Left kidney (tissue), 8 donors: ENCODE results near the gene UFD1. TPM values are rescaled to one million over a fixed set of nuclear protein-coding genes. Genes with fewer than 3 reads are reported as not detected.

ENCODE experiments used
- DNase-seq: peaks from one replicate; pipeline ENCODE4 v3.0.0-alpha.2; 2013
- long read RNA-seq, 8 donors: transcript quantifications; one replicate each; lab custom pipeline, GENCODE V29; 2026
- polyA plus RNA-seq: library from polyadenylated mRNA; unstranded; fragments of 120-200 nt; gene quantifications from one replicate; pipeline ENCODE4 v1.2.1, GENCODE V29; 2013; ENCODE audit not compliant: insufficient read length

Gene UFD1, protein sequence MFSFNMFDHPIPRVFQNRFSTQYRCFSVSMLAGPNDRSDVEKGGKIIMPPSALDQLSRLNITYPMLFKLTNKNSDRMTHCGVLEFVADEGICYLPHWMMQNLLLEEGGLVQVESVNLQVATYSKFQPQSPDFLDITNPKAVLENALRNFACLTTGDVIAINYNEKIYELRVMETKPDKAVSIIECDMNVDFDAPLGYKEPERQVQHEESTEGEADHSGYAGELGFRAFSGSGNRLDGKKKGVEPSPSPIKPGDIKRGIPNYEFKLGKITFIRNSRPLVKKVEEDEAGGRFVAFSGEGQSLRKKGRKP
- 67.5 TPM for polyA plus RNA-seq
- long read RNA-seq, donor 1, transcript UFD1-201 (12 exons, 1,814 nt): major isoform, 20 of 20 reads
- long read RNA-seq, donor 1, partial matches to known transcripts: 0 of 20 reads
- long read RNA-seq, donor 1, other reads (novel, unspliced or antisense): 0 of 20 reads
- long read RNA-seq, donor 2, transcript UFD1-201 (12 exons, 1,814 nt): major isoform, 18 of 19 reads
- long read RNA-seq, donor 2, partial matches to known transcripts: 0 of 19 reads
- long read RNA-seq, donor 2, other reads (novel, unspliced or antisense): 0 of 19 reads
- long read RNA-seq, donor 3, full-length matches to known transcripts: 11 of 11 reads
- long read RNA-seq, donor 3, partial matches to known transcripts: 0 of 11 reads
- long read RNA-seq, donor 3, other reads (novel, unspliced or antisense): 0 of 11 reads
- long read RNA-seq, donor 4, partial matches to known transcripts: 0 of 1 reads
- long read RNA-seq, donor 4, other reads (novel, unspliced or antisense): 0 of 1 reads
- long read RNA-seq, donor 5, transcript UFD1-201 (12 exons, 1,814 nt): major isoform, 40 of 53 reads
- long read RNA-seq, donor 5, partial matches to known transcripts: 11 of 53 reads
- long read RNA-seq, donor 5, other reads (novel, unspliced or antisense): 0 of 53 reads
- long read RNA-seq, donor 6, transcript UFD1-209 (5 exons, 994 nt): minor isoform, 7 of 70 reads
- long read RNA-seq, donor 6, transcript UFD1-201 (12 exons, 1,814 nt): major isoform, 28 of 70 reads
- long read RNA-seq, donor 6, partial matches to known transcripts: 30 of 70 reads
- long read RNA-seq, donor 6, other reads (novel, unspliced or antisense): 5 of 70 reads
- long read RNA-seq, donor 7, transcript UFD1-201 (12 exons, 1,814 nt): major isoform, 27 of 57 reads
- long read RNA-seq, donor 7, partial matches to known transcripts: 27 of 57 reads
- long read RNA-seq, donor 7, other reads (novel, unspliced or antisense): 0 of 57 reads
- long read RNA-seq, donor 8, transcript UFD1-201 (12 exons, 1,814 nt): major isoform, 8 of 9 reads
- long read RNA-seq, donor 8, partial matches to known transcripts: 0 of 9 reads
- long read RNA-seq, donor 8, other reads (novel, unspliced or antisense): 0 of 9 reads

- peak; percentile 85 for DNase-seq
Observed at GRCh38 chr22:19478901-19479354, at the start of gene UFD1. Gene UFD1, minus strand, starts transcription at chr22:19479193. Its CDS starts 108 bp downstream, at chr22:19479085.

DNA sequence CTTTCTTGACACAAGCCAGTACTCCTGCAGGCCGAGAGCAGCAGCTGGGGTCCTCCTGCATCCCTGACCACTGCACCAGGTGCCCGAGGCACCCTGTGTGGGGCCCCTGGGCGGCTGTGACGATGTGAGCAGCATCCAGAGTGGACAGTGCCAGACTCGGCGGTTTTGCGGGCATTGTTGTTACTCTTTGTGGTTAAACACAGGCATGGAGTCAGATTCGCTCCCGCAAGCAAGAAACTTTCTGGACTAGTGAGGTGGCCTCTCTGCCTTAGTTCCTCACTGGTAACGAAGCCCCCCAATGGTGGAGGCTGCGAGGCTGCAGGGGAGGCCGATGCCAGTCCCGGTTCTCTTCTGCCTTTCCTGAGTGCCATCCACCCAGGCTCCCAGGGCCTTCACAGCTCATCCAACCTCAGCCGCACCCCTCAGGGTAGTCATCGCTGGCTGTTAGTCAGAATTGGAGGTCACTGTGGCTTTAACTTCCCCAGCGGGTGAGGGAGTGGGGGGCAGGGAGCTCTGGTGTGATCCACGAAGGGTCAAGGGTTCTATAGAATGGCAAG, 48.9 kb upstream of the UFD1 start:
- no peak for DNase-seq

GRCh38 chr22:19527321-19527721, 48.3 kb upstream of the UFD1 start:
- DNase-seq: no peak

DNA sequence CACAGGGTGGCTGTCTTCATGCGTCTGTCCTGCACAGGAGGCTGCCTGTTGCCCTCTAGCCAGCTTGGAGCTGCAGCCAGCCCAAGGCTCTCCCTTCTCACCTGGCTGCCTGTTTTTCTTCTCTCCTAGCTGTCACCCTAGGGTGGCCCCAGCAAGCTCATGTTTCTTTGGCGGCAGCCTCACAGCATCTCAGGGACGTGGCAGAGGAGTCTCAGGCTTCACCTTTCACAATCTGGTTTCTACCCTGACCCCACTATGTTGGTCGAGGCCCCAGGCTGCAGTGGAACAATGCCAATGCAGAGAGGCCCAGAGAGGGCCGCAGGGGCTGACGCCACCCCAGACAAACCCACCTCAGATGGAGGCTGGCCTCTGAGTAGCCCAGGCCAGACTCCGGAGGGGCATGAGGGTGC, 47.7 kb upstream of the UFD1 start:
- DNase-seq: no peak

GRCh38 chr22:19526076-19526701, 47.2 kb upstream of the UFD1 start:
- no peak for DNase-seq

DNA sequence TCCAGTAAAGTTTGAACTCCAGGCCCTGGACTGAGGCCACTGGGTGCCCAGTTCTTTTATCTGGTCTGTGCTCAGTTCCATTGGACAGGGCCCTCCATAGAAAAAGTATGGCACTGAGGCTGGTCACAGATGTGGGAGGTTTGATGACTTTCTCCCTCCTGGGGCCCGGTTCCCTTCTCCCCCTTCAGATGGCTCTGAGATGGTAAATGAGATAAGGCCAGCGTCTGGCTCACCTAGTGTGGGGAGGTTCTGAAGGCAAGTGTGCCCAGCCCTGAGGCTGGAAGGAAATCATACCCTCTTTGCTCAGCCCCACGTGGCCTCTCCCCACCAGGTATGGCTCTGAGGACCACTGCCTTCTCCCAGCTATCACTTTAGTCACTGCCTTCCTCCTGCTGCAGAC, 46.7 kb upstream of the UFD1 start:
- DNase-seq: no peak

DNA sequence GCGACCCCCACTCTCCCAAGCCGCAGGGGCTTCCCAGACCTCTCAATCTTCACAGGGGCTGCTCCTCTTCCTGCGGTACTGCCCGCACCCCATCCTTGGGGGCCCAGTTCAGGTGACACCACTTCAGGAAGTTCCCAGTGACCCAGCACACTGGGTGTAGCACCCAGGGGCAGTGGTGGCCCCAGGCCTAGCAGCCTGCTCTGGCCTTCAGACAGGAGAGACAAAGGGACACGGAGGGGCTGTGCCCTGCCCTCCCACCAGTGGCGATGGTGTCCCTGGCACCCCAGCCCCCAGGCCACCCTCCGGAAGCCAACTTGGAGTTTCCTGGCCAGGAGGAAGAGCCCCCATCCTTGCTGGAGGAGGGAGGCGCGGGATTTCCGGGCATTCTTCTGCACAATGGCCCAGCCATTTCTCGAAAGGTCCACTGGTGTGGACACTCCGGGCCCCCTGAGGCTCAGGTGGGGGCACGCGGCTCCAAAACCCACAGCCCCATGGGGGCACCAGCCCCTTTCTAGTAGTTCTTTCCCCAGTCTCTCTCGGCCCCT, 46.2 kb upstream of the UFD1 start:
- no peak for DNase-seq

GRCh38 chr22:19524170-19525115, 45.5 kb upstream of the UFD1 start, which contains the start of gene CLDN5:
Gene CLDN5, minus strand, starts transcription at chr22:19524410. Its CDS starts 155 bp downstream, at chr22:19524255.
- DNase-seq: no peak

DNA sequence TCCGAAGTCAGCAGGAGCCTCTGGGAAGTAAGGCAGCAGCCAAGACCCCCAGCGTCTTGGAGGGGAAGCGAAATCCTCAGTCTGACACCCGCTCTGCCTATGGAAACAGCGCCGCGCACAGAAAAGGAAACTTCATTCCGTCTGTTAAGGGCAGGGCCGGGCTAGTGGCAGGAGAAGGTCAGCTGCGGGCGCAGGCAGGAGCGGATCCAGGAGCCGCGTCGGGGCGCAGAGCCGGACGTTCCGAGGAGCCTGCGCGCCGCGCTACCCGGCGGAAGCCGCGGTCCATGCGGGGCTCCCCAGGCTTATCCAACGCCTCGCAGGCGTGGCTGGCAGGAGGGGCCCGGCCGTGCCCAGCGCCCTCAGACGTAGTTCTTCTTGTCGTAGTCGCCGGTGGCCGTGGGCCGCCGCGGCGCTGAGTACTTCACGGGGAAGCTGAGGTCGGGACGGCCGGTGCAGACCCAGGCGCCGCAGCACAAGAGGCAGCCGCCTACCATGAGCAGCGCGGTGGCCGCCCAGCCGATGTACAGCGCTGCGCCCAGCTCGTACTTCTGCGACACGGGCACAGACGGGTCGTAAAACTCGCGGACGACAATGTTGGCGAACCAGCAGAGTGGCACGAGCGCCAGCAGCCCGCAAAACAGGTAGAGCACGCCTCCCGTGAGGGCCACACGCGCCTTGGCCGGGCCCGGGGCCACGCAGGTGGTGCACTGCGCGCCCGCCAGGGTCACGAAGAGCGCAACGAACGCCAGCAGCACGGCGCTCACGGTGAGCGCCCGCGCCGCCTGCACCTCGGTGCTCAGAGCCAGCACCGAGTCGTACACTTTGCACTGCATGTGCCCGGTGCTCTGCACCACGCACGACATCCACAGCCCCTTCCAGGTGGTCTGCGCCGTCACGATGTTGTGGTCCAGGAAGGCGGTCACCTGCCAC, 44.5 kb upstream of the UFD1 start:
- no peak for DNase-seq

DNA sequence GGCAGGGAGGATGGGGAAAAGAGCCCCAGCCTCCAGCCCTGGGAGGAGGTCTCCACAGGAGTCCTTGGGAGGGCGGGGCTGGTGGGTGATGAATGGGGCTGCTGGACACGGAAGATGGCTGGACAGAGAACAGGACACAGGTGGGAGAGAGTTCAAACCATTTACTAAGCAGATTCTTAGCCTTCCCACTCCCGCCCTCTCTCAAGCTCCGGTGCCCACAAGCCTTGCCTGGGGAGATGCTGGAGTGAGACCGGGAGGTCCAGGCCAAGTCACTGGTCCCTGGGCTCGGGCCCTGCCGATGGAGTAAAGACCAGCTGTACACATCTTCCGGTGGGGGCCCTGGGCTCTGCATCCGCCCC, 43.9 kb upstream of the UFD1 start:
- no peak for DNase-seq

- DNase-seq: no peak
Observed at GRCh38 chr22:19522190-19522880, 43.3 kb upstream of the UFD1 start.

GRCh38 chr22:19520566-19521305, 41.7 kb upstream of the UFD1 start:
- DNase-seq: no peak

- no peak for DNase-seq
Observed at GRCh38 chr22:19520007-19520406, 41.0 kb upstream of the UFD1 start.

- DNase-seq: no peak
Observed at GRCh38 chr22:19519041-19519926, 40.3 kb upstream of the UFD1 start.

DNA sequence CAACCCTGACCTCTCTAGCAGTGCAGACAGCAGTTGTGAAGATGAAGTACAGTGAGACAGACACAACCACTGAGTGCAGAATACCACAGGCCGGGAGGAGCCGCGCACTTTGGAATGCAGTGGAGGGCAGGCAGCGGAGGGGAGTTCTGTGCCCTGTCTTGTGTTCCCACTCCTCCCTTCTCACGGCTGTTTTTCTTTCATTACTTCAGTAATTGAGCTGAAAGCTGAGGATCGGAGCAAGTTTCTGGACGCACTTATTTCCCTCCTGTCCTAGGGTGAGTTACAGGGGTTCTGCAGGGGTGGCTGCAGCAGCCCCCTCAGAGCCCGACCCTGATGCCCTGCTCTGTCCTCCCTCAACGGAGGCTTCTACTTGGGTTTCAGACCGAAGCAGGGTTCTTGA, 39.6 kb upstream of the UFD1 start:
- peak; percentile 62 for DNase-seq
